Stimulated activated CD8-positive, alpha-beta memory T cell treated with anti-CD3 and anti-CD28 coated beads, Interleukin-2, amount 100 ng/mL, for 1 hour (primary cell): ENCODE results near the gene CCDC107.

Source experiments
- DNase-seq, 2 donors: peaks; one replicate each; pipeline ENCODE4 v3.0.0-alpha.2; 2020; ENCODE audit warnings: low read depth in 2 of 2

CCDC107 gene

DNA sequence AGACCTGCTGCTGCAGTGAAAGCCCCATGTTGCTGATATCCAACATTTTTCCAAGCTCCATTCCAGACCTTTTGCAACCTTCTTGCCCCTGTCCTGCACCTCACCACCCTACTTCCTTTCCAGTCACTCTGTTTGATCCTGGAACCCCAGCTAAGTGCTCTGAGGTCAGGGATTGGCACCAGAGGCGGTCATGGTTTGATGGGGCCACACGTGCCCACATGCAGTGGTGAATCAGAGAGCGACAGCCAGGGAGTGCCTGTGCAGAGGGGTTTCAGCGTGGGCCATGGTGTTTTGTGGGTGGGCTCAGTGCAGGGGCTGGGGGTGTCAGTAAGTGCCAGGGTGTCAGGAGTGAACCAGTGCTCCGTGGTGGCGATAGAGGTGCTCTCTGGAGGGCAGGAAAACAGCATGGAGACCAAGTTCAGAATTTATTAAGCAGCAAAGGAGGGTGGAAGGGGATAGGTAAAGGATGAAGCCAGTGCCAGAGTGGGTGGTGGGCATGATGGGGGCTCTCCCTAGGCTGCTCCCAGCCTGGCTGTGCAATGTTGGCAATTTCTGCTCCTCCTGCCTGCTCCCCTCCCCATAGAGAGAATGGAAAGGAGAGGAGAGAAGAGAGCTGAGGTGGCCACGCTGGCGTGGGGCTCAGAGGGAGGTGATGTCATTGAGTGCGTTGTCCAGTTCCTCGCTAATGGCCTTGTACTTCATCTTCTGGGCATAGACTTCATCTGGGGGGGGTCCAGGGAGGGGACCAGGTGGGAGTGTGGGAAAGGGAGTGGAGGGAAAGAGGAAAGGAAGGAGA lies 24.6 kb downstream of the CCDC107 start:
- no peak for DNase-seq

DNA sequence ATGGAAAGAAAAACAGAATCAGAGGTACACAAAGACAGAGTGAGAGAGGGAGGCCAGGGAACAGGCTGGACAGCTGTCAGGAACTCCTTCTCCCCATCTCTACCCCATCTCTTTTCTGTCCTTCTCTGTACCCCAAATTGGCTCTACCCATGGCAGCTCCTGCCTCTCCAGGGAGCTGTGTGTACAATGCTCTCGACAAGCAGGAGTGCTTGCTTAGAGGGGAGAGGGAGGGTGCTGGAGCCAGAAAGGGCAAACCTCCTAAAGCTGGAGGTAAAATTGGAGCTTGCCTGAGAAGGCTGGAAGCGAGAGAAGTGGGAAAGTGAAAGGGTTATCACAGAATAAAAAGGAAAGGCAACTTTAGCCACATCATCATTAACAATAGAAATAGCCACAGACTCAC lies 25.2 kb downstream of the CCDC107 start:
- DNase-seq: no peak

- no peak for DNase-seq
Observed at GRCh38 chr9:35684921-35685320, 26.8 kb downstream of the CCDC107 start.

DNA sequence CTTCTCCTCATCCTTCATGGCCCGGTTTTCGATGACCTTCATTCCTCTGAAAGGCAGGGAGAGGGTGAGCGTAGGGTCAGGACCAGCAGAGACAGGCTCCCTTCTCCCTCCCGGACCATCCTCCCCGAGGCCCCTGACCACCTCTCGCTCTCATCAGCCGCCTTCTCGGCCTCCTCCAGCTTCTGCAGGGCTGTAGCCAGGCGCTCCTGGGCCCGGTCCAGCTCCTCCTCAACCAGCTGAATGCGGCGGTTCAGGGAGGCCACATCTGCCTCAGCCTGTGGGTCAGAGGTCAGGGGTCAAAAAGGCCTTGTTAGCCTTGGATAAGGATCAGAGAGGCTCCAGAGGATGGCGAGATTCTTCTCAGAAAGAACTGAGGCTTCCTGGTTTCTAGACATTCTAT lies 27.4 kb downstream of the CCDC107 start:
- DNase-seq: no peak

- DNase-seq: no peak
Observed at GRCh38 chr9:35686222-35687203, 28.4 kb downstream of the CCDC107 start.

DNA sequence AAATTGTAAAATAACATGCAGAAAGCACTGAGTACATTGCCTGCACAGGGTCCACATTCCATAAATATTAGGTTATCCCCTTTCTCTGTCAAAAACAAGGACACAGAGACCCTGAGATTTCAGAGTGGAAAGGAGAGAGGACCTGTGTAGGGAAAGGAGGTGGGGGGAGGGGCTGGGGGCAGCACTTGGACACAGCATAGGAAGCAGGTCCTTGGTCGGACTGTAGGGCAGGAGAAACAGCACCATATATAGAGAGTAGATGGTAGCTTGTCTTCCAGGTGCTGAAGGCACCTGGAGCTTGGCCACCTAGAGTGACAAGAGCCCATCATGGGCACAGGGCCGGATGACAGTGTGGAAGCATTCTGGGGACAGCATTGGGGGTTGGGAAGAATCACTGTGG lies 29.2 kb downstream of the CCDC107 start:
- no peak for DNase-seq

- DNase-seq: no peak
Observed at GRCh38 chr9:35687972-35688557, 30.0 kb downstream of the CCDC107 start.

- no peak for DNase-seq
Observed at GRCh38 chr9:35688558-35689541, 30.8 kb downstream of the CCDC107 start.

DNA sequence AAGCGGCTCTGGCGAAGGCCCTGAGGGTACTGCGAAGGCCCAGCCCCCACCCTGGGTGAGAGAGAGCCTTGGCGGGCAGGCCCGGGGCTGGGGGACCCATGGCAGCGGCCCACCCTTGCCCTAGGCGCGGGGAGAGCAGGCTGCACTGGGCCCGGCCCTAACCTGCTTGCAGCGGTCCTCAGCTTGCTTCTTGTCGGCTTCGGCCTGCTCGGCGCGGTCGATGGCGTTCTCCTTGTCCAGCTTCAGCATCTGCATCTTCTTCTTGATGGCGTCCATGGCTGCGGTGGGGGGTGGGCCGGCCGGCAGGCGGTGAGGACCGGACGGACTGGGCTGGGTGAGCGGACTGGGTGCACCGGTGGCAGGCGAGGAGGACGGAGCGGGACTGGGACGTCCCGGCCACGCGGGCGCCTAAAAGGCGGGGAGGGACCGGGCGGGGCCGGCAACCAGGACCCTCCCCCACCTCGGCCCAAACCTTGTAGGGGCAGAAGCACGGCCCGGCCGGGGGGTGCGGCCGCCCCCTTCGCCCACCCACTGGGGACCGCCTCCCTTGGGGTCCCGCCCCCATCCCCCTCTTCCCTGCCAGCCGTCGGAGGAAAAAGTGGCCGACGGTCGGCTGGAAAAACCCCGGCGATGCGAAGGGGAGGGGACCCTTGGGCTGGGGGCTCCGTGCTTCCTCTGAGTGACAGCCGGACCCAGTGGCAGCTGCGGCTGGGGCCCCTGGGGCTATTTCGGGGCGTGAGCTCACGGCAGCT lies 31.6 kb downstream of the CCDC107 start, which contains the start of gene TPM2:
TSS of gene TPM2 (minus strand) at position 384 of the 752 bp plus-strand sequence. CDS start at position 276, 108 bp downstream.
- no peak for DNase-seq

GRCh38 chr9:35690294-35690613 lies 32.2 kb downstream of the CCDC107 start:
- no peak for DNase-seq

DNA sequence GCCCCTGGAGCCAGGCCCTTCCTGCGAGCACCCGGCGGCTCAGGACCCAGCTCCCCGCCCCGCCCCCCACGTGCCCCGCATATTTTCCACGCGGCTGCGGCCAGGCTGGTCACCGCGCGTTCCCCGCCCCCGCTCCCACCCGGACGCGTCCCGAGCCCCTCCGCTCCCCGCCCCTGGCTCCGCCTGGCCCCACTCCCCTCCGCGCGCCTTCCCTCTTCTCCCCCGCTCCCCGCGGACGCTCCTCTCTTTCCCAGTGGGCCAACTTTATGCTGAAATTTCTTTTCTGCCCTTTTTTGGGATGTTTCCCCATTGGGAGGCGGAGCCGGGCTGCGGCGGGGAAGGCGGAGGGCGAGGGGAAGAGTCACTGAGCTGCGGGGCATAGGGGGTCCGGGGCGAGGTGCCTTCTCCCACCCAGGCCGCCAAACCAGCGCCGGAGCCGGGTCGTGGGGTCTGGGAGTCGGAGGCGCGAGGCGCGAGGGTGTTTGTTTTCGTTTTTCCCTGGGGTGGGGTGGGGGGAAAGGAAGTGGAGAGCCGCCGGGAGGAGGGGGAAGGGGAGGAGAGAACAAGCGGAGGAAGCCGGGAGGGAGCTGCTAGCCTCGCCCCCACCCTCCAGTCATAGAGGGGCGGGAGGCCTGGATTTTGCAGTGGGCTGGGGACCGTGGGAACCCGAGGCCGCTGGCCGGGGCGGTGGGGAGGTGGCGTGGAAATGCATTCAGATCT lies 32.7 kb downstream of the CCDC107 start:
- DNase-seq: no peak

- no peak for DNase-seq
Observed at GRCh38 chr9:35691334-35691650, 33.2 kb downstream of the CCDC107 start.

- no peak for DNase-seq
Observed at GRCh38 chr9:35691757-35692301, 33.7 kb downstream of the CCDC107 start.

DNA sequence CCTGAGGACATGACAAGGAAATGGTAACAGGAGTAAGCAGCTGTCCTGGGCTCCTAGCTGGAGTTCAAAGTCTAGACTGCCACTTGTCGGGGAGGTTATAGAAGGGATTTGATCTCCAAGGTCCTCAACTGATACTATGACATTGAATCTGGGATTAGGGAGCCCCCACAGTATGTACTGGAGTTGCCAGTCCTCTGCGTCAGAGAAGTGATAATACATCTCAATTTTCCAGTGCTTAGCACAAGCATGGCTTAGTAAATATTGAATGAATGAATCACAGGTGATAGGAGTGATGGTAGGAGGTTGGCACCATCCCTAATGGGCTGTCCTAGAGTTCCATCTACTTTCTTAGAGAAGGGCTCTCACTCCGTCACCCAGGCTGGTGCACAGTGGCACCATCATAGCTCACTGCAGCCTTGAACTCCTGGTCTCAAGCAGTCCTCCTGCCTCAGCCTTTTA lies 37.9 kb downstream of the CCDC107 start:
- no peak for DNase-seq

GRCh38 chr9:35696520-35697215 lies 38.6 kb downstream of the CCDC107 start:
- DNase-seq: peak; percentile 18 to 37

- DNase-seq: no peak
Observed at GRCh38 chr9:35697486-35697885, 39.4 kb downstream of the CCDC107 start.

DNA sequence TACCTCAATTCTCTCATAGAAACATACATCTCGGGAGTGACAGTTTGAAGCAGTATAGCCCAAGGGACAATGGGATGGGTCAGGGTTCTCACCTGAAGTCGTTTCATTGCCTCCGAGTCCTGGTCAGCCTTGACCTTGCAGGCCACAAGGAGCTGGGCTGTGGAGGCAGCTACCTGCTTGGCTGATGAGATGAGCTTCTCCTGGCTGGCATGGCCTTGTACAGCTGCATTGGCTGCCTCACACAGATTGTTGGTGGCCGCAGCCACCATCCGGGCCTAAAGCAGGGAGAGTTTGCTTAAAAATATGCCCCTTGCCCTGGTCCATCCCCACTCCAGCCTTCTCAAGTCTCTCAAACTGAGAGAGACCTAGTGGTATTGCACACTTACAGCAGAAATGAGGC lies 40.1 kb downstream of the CCDC107 start:
- DNase-seq: no peak

DNA sequence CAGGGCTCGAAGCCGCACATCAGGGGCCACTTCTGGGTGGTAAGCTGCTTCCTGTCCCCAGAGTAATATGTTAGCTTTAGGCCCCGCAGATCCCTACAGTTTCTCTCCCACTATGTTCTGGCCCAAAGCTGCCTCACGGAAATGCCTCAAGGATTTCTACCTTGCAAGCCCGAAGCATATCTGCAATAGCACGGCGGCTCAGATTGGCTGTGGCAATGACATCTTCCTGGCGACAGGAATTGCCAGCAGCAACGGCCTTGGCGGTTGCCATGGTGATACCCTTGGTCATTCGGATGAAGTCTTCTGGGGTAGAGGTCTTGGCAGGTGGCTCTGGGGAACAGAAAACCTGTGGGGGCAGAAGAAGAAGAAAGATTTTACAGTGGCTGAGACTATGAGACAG lies 41.9 kb downstream of the CCDC107 start:
- DNase-seq: no peak

GRCh38 chr9:35700942-35701341 lies 42.9 kb downstream of the CCDC107 start:
- DNase-seq: no peak
